Colonic mucosa (tissue), 4 donors: Measurements from ENCODE around the gene AMPD1. TPM values are rescaled to one million over a fixed set of nuclear protein-coding genes. Genes with fewer than 3 reads are reported as not detected.

Experiments
- DNase-seq: peaks from one replicate; pipeline ENCODE4 v3.0.0-alpha.2; 2020
- H3K27ac ChIP-seq: fragments of 200-600 bp; one replicate; pipeline ENCODE4 v1.8.0; 2021
- H3K27me3 ChIP-seq: fragments of 200-600 bp; one replicate; pipeline ENCODE4 v1.8.0; 2021
- H3K36me3 ChIP-seq: fragments of 200-600 bp; one replicate; pipeline ENCODE4 v1.8.0; 2021
- H3K4me1 ChIP-seq: fragments of 200-600 bp; one replicate; pipeline ENCODE4 v1.8.0; 2021; ENCODE audit warnings: mild to moderate bottlenecking
- H3K4me3 ChIP-seq: fragments of 200-600 bp; one replicate; pipeline ENCODE4 v1.8.0; 2021
- H3K9ac ChIP-seq, 2 donors: one replicate each; pipeline ENCODE4 v1.7.0; 2013; ENCODE audit warnings: control low read depth in 2 of 2, low read depth in 2 of 2, low read length in 2 of 2
- H3K9me3 ChIP-seq: fragments of 200-600 bp; one replicate; pipeline ENCODE4 v1.8.0; 2021
- CTCF ChIP-seq: fragments of 200-600 bp; IDR thresholded peaks from one replicate; pipeline ENCODE4 v1.8.0; 2022; ENCODE audit warnings: antibody characterized with exemption, mild to moderate bottlenecking
- intact Hi-C: fragments of 100-400 bp; cut with DNase I; formaldehyde crosslinking; loops from one replicate; pipeline ENCODE4 v1.14.1; 2022
- total RNA-seq, 2 donors: library from RNA; stranded (reverse); fragmentation: NEBNext Ultra II Directional in 1 of 2; extraction: Animal tissue kit (Norgen Biotek cat#: 25700) in 1 of 2; gene quantifications; one replicate each; pipeline ENCODE4 v1.2.1, GENCODE V29; 2021
- donor health status: healthy.
- donor health status: DM: no; HTN: no; CAD: no.
- donor health status: DM: no; HTN: no; CAD: no.

Gene AMPD1
- total RNA-seq, 2 donors from 2014 or later = 0.50 to 1.4 TPM

- no peaks in the 10 kb centered on the region for H3K9me3 ChIP-seq
- H3K4me1 ChIP-seq = no peaks in the 10 kb centered on the region
- no peak for TF ChIP-seq CTCF
- intact Hi-C loops = no loop called here
- no peak overlapping the region for H3K9ac ChIP-seq
- H3K27ac ChIP-seq = no peak overlapping the region
- peaks cover 28% of the 10 kb centered on the region for H3K36me3 ChIP-seq
- no peak overlapping the region for H3K4me3 ChIP-seq
- no peak for DNase-seq
- no peaks in the 10 kb centered on the region for H3K27me3 ChIP-seq
These were observed 34.4 kb upstream of the AMPD1 start for GRCh38 chr1:114729782-114730181.

DNA sequence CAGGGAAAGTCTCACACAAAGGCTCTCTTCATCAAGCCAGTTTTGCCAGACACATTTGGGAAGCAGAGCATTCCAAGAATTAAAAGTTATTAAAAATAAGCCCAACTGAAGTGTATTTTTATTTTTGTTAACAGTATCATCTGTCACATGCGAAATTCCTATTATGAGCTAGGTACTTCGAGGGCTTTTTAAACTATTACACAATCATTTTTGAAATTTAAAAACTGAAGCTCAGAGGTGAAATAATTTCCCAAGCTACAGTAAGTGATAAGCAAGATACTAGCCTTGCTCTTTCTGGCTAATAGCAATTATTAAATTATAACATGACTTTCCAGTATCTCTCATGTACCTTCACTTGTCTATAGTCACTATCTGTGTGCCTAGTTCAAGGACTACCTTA, 33.2 kb upstream of the AMPD1 start:
- Histone ChIP-seq H3K9ac (no peak overlapping the region), H3K4me3 (no peak overlapping the region), H3K36me3 (peaks cover 21% of the 10 kb centered on the region), H3K27me3 (no peaks in the 10 kb centered on the region), H3K27ac (no peak overlapping the region), H3K4me1 (no peaks in the 10 kb centered on the region), H3K9me3 (no peaks in the 10 kb centered on the region)
- TF ChIP-seq CTCF = no peak
- DNase-seq = no peak
- intact Hi-C loops = no loop called here

- no peak for TF ChIP-seq CTCF
- no peak overlapping the region for H3K9ac ChIP-seq
- H3K27me3 ChIP-seq = no peaks in the 10 kb centered on the region
- H3K36me3 ChIP-seq = peaks cover 12% of the 10 kb centered on the region
- no peak overlapping the region for H3K27ac ChIP-seq
- intact Hi-C loops = no loop called here
- no peak overlapping the region for H3K4me3 ChIP-seq
- no peaks in the 10 kb centered on the region for H3K9me3 ChIP-seq
- DNase-seq = no peak
- no peaks in the 10 kb centered on the region for H3K4me1 ChIP-seq
These were observed 29.9 kb upstream of the AMPD1 start for GRCh38 chr1:114725230-114725629.

DNA sequence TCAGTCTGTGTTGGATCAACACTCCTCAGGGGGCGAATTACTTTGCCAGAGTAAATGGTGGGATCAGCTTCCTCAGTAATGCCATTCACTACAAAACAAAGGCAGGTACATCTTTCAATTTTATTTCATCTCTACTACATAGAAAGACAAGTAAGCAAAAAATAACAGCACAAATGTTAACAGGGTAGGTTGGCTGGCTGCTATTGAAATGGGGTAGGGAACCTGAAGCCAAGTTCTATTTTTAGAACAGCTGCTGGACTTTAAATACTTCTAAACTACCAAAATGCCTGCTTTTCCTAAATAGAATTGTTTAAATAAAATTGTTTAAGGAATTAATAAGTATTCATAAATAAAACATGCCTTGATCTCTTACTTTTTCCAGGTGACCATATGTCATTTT, 28.6 kb upstream of the AMPD1 start:
- no peaks in the 10 kb centered on the region for H3K4me1 ChIP-seq
- no peaks in the 10 kb centered on the region for H3K27me3 ChIP-seq
- H3K9ac ChIP-seq = no peak overlapping the region
- H3K9me3 ChIP-seq = no peaks in the 10 kb centered on the region
- no peak for DNase-seq
- no peak overlapping the region for H3K27ac ChIP-seq
- no peak for TF ChIP-seq CTCF
- intact Hi-C loops = no loop called here
- peaks cover 18% of the 10 kb centered on the region for H3K36me3 ChIP-seq
- H3K4me3 ChIP-seq = no peak overlapping the region

DNA sequence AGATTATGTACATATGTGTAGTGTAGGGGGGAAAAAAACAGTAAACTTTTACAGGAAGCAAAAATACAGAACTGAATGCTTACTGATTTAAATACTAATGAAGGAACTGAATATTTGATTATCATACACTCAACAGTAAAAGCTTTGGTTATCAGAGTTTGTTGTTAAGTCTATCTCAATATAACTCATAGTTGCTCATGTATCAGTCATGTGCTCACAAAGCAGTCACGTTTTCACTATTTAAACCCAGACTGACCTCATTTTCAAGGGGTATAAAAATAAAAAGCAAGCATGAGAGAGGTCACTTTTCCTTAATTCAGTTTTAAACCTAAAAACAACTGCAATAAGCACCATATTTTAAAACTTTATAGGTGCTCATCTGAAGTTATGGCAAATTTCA, 28.1 kb upstream of the AMPD1 start:
- intact Hi-C loops = no loop called here
- Histone ChIP-seq H3K9me3 (no peaks in the 10 kb centered on the region), H3K27ac (no peak overlapping the region), H3K36me3 (peaks cover 19% of the 10 kb centered on the region), H3K27me3 (no peaks in the 10 kb centered on the region), H3K9ac (no peak overlapping the region), H3K4me3 (no peak overlapping the region), H3K4me1 (no peaks in the 10 kb centered on the region)
- no peak for DNase-seq
- no peak for TF ChIP-seq CTCF

GRCh38 chr1:114720492-114720891, 25.1 kb upstream of the AMPD1 start:
- Histone ChIP-seq H3K9ac (no peak overlapping the region), H3K4me3 (no peak overlapping the region), H3K27me3 (no peaks in the 10 kb centered on the region), H3K4me1 (peaks cover 7% of the 10 kb centered on the region), H3K27ac (no peak overlapping the region), H3K36me3 (peaks cover 8% of the 10 kb centered on the region), H3K9me3 (no peaks in the 10 kb centered on the region)
- intact Hi-C loops = no loop called here
- DNase-seq = no peak
- no peak for TF ChIP-seq CTCF
